NCI-H187 treated with DMSO at 0.1 percent for 48 hours (cell line): ENCODE data around the gene PPIP5K1.

Experiments
- DNase-seq: peaks from one replicate; lab custom pipeline; 2025; lab: John Stamatoyannopoulos, UW

PPIP5K1 gene

DNA sequence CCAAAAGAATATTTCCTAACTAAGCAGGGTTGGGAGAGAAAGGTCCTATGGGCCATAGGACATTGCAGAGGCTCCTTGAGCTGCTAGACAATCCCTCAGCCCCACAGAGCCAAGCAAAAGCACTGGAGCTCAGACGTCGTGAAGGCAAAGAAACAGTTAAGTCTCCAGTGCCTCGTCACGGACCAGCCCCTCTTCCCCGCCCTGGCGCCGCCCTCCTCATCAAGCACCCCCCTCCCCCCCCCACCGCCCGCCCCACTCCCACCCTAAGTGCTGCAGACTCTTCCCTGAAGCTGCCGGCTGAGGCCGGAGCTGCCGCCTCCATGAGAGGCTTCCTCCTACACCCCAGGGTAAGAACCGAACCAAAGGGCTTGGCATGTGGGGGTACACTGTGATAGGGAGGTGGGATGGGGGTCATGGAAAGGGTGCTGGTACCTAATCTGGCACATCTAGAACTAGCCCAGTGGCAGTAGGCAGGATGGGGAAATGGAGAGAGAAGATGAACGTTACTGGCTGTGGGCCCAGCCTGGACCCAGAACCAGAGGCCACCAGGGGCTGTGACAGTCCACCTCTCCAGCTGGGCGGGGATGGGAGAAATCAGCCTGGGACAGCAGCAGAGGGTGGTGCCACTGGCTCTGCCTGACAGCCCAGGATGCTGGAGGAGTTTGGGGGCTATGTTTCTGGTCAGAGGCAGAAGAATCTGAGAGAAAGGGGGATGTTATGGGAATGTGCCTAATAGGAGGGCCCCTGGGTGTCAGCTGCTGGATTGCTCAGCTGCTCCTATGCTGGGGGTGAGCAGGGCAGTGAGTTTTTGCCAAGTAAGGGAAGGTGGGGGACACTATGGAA, 72.4 kb downstream of the PPIP5K1 start, which contains the start of gene MAP1A:
Gene MAP1A, plus strand, starts transcription at position 255 of the 843 bp plus-strand sequence. CDS start 3,866 bp downstream, outside the sequence.
- DNase-seq = no peak

DNA sequence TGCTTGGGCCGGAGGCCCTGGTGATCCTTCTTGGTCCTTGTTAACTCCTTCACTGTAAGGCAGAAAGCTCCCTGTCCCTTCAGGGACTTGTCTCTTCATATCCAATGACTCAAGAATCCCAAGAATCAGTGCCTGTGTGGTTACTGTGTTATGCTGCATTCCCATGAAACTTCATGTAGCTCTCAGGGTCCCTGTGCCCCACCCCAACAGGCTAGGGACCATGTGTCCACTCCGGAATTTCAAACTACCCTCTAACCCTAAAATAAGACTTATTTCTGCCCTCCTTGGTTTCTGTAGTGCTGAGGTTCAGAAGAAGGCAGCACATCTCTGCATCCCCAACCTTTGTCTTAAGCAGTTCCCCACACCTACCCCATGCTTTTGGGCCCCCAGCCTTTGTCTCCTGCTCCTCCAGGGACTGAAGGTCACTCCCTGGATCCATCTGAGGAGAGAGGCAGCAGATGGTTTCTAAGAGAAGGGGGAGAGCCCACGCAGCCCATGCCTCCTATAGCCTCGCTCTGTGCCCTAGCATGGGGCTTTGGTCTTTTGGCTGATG, 73.1 kb downstream of the PPIP5K1 start:
- DNase-seq = no peak

DNA sequence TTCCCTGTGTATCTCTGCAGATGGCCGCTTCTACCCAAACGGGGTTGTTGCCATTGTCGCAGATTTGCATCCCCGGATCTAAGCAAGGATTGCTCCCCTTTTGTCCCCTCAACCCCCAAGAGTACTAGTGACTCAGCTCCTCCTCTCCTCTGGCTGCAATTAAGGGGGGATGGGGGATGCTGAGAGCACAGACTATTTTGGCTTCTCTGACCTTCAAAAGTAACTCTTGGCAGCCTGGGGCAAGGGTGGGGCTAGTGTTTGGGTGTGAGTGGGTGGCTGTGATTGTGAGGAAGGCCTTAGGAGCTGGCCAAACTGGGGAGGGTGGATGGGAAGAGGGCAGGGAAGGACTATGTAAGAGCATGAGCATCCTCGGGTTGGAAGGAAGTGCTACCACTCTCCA, 73.8 kb downstream of the PPIP5K1 start:
- DNase-seq = no peak

DNA sequence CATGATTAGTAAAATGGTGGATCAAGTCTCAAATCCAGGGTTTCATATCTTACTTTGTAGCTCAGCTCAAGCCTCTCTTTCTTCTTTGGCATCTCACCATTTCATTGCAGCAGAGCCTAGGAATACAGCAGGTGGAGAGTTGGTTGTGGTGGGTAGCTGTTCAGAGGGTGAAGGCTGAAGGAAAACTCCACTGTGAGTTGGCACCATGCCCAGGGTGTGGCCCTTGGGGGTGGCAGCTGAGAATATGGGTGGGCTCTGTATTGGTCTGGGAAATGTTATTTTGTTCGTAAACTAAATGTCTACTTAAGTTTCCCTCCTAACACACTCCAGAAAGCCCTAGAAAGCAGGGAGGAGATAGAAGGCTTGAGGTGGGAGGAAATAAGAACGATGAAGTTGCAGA, 74.3 kb downstream of the PPIP5K1 start:
- DNase-seq = no peak

DNA sequence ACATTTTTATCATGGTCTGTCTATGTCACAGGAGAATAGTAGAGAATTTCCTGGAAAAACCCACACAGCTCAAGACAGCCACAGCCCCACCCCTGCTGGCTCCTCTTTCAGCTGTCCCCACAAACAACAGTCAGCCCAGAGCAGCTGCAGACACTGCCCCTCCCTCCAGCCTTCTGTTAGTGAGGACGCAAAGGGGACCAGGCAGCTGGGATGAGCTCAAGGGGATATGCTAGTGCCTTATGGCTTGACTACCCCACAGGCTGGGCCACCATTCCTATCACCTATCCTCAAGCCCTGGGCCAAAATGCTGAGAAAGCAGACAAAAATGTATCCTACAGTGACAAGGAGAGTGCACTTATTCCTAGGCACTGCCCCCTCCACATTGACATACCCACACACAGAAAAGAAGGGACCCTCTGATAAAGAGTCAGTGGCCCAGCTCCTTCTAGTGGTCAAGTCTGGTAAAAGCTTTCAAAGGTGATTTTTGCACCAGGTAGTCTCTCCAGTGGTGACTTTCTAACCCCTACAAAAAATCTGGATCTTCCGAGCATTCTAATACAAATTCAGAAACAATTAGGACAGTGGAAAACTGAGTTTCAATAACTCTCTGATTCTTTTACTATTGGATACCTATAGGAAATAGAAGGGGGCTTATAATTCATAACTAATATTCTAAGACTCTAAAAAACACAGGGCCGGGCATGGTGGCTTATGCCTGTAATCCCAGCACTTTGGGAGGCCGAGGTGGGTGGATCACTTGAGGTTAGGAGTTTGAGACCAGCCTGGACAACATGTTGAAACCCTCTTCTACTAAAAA, 75.6 kb downstream of the PPIP5K1 start:
- DNase-seq = no peak

DNA sequence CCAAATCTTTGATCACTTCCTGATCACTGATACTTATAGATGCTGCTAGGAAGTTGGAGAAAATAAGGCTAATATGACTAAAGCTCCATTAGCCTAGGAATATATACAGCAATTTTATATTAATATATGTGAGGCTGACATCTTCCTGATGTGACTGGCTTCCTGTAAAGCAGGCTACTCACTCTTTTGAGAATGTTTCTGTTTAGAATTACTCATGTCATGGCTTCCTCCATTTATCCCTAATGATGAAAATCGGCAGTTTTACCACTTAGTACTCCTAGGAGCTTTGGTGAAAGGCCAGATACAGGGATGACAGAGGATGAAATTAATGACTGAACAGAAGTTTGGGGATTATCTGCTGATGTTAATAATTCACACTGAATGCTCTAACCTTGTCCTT, 76.5 kb downstream of the PPIP5K1 start:
- DNase-seq = no peak

DNA sequence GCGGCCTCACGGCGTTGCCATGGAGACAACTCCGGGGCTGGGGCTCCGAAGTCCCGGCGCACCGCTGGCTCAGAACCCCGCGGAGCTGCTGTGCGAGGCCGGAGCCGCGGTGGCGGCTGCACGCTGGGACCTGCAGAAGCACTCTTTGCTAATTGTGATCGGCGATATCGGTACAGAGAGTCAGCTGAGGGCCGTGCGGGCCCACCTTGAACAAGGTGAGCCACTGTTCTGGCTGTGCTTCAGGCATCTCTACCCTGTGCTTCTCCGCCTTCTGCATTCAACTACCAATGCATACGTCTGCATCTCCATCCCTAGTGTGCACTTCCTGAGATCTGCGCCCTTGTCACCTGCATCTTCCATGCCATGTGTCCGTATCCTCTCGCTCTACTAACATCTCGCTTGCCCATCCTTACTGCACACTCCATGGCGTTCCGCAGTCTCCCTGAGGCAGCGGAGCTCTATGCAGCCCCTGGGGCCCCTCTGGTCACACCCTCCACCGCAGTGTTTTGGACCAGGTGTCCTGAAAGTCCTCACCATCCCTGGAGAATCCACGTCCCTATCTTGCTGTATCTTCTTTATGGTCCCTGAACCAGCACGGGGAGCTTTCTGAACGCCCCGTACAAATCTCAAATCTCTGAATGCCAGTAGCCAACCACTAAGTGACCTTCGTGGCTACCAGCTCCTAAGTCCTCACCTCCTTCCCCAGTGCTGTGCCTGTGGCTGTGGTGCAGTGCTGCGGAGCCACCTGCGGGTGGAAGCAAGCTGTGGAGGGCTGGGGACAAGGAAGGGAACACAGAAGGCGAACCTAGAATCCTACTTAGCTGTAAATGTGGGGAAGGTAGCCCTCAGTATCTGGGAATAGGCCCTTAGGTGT, 78.8 kb downstream of the PPIP5K1 start:
- no peak for DNase-seq

DNA sequence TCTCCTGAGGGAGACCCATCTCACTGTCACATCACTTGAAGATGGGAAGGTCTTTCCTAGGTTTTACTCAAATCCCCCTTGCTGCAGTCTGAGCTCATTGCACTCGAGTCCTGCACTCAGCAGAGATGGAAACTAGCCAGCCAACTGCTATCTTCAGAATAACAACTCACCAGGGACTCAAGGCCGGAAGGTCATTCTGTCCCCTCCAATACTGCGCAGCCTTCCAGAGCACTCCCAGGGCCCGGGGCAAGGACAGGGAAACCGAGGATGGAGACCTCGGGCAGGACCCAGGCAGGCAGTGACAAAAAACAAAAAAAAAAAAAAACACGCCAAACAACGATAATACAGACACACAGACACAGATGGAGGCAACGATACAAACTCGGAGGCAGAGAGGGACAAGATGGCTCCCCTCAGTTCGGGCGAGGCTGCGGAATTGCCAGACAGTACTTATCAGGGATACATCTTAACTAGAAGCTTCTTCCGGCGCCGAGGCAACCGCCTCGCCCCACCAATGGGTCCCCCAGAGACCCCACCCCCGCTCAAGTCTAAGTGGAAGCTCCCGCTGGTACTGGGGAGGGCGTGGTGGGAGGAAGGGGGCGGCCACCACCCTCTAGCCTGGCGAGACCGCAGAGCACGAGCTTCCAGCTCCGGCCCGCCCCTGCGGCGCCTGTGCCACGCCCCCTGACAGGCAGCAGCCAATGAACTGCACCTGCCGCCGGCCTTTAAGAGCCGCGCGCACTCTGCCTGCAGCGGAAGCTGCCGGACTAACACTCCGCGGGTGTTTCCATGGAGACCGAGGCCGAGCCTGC, 79.6 kb downstream of the PPIP5K1 start:
- peak; percentile 46 for DNase-seq

DNA sequence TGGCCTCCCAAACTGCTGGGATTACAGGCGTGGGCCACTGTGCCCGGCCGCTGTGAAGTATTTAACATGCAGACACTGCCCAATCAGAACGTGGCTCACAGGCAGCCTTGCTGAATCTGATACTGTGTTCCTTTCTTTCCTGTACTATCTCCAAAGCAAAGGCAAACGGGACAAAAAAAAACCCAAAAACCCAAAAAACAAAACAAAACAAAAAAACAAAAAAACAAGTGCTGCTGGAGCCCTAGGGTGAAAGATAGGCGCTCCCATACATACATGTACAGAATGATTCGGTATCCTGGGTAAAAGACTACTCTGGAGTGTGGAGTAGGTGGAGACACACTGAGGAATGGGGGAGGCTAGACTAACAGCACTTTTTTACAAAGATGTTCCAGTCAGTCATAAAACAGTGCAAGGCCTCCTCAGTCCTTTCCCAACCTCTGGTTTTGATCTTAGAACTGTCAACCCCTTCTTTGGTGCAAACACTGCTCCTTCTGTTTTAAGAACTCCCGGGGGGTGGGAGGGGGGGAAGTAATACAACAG, 80.3 kb downstream of the PPIP5K1 start:
- no peak for DNase-seq

DNA sequence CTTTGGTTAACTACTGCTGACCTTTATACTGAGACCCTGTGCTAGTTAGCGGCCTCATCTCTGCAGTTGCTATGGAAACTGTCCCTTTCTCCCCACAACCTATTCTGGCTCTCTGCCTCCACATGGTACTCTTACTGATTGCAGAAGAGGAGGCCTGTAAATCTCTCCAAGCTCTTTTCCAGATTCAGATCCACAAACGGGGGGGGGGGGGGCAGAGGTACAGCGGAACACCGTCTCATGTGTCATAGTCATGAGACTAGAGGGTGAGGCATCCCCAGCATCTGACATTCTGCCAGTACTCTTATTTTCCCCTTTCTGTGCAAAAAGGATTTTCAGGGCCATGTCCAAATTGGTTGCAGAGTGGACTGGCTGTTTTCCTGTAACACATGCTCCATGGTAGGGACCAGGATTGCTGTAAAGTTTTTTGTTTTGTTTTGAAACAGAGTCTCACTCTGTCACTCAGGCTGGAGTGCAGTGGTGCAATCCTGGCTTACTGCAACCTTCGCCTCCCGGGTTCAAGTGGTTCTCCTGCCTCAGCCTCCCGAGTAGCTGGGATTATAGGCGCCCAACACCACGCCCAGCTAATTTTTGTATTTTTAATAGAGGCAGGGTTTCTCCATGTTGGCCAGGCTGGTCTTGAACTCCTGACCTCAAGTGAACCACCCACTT, 80.9 kb downstream of the PPIP5K1 start:
- no peak for DNase-seq

DNA sequence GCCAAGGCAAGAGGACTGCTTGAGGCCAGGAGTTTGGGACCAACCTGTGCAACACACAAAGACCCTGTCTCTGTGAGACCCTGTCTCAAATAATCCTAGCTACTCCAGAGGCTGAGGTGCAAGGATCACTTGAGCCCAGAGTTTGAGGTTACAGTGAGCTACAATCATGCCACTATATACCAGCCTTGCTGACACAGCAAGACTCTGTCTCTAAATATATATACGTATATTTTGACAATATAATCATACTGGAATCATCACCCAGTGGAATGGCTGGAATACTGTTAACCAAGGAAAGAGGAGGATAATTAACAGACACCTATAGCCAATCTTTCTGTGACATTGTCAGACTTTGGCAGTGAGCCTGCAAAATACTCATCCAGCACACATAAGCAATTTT, 81.6 kb downstream of the PPIP5K1 start:
- no peak for DNase-seq

DNA sequence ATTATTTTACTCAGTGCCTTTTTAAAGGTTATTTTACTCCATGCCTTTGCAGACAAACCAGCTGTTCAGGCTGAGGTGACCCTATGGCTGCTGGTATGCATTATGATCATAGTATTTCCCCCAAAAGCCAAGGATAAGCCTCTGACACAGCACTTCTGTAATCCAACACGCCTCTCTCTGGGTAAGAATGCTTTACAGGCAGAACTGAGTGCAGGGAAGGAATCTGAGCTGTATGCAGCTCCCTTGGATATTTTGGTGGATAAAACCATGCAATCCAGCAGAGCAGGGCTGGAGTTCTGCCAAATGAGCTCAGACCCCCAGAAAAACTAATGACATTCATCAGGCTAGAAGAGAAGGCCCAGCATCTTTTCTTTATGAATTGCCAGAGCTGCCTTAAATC, 84.3 kb downstream of the PPIP5K1 start:
- no peak for DNase-seq

DNA sequence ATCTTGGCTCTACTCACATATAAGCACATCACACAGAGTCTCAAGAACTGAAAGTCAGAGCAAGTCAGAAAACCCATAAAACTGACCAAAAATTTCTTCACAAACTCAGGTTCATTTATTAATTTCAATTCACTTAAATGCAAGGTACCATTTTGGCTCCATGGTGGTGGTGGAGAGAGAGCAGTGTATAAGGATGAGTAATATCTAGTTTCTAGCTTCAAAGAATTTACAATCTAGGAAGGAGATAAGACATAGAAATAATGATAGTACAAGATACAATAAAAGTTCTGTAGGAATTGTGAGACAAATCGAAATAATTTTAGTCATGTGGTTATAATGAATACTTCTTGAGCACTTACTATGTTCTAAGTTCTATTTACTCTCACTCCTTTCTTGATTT, 90.4 kb downstream of the PPIP5K1 start:
- DNase-seq = no peak

DNA sequence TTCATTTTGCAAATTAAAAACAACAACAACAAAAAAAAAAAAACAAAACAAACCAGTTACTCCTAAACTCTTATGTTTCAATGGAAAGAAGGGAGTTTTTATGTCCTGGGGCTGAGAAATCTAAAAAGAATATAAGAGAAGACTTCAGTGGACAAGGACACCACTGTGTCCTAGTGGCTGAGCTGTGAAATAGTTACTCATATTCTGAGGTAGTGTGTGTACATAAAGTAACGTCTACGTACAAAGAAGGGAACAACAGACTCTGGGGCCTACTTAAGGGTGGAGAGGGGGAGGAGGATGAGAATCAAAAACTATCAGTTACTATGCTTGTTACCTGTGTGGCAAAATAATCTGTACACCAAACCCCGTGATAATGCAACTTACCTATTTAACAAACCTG, 91.0 kb downstream of the PPIP5K1 start:
- DNase-seq = no peak

DNA sequence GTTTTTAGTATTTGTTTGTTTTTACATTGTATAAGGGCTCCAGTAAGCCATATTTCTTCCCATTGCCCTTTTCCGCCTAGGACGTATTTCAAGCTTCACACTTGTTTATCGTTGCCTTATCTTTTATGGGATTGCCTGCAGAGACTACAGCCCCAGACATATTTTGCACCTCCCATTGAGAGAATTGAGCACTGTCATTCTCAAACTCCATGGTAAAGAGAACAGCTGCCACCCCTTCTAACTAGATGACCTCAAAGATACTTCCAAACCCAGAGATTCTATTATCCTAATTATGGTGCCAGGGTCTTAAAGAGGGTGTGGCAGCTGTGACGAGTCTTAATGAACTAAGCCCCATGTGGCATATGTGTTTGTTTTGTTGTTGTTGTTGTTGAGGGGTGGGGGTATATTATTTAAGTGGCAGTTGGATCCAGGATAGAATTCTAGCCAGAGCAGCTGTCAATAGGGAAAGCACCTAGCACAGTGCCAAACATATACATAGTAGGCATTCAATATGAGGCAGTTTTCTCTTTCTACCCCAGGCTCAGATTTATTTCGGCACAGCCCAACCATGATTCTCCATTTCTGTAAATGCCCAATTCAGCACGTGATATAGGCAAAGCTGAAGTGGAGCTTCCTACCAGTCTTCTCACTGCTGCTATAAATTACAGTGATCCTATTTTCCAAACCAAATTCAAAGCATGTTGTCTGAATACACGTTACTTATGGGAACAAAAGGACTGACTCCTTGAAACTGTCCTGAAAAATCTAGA, 96.1 kb downstream of the PPIP5K1 start:
- DNase-seq = no peak

DNA sequence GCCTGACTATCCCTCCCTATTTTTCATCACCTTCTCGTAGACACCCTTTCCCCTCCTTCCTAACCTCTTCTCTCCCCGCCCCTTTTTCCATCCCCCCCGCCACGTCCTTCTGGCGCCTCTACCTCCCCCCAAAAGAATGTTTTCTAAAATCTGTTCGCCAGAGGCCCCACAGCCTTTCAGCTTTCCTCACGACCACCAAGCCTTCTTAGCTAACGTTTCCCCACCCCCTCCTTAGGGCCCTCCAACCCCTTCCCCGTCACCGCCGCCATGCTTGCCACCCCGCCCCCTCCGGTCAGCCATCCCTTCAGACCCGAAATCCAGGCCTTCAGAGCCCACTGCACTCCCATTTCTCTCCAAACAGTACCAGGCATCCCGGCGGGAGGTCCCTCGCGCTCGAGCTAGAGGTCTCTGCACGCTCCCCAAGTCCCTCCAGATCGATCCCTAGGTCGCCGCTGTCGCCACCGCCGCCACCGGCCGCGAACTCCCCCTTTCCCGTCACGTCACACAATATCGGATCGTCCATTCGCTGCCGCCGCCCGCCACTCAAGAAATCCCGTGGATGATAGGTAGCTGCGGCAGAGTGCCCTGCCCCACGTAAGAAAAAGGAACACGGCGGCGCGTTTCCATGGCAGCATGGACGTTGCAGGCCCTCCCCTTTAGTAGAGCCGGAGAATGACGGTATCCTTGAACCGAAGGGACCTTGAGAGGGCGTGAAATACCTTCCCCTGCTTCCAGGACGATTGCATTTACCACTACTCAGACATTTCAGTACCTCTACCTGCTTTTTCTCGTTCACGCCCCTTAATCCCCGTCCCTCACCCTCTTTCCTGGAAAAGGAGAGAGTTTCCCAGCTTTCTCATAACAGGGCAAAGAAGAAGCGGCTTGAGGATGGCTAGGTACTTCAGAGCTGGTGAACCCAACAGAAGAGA, 97.1 kb downstream of the PPIP5K1 start, which contains the start of gene TP53BP1:
Gene TP53BP1, minus strand, starts transcription at position 484 of the 929 bp plus-strand sequence. Its CDS starts 113 bp downstream, at position 371.
- peak; percentile 81 for DNase-seq

DNA sequence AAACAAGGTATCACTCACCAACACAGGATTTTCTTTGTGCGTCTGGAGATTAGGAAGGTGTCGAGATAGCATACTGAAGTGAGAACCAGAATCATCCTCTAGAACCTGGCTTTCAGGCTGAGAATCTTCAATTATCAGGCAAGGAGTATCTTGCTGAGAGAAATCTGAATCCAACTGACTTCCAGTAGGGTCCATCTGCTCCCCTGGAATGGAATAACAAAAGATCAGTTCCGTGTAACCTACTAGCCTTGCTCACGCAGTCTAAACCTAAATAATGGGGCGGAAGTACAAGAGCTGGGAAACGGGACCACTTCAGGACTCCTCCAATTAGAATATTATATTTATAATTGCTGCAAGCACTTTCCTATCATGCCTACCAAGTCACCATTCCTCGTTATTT, 97.7 kb downstream of the PPIP5K1 start:
- no peak for DNase-seq

DNA sequence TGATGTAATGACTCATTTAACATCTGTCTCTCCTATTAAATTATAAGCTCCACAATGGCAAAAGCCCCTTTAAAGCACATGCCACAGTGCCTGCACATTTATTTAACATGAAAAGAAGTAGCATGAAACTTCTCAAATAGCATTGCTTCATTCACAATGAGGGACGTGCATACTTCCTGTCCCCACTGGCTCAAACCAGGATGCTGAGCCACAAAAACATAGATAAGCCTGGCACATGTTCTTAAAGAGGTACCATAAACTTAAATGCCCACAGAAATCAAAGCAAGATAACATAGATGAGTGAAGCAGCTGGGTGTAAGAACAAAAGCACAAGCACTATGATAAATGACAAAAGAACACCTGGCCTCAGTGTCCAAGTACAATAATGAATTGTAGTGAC, 100.8 kb downstream of the PPIP5K1 start:
- no peak for DNase-seq
